Muscle of leg (tissue), 16 donors: ENCODE data around the gene CCNQ. TPM values are rescaled to one million over a fixed set of nuclear protein-coding genes. Genes with fewer than 3 reads are reported as not detected.

ENCODE experiments used
- DNase-seq: peaks from one replicate; pipeline ENCODE4 v3.0.0; 2013
- H3K27ac ChIP-seq: one replicate; pipeline ENCODE4 v1.5.1; 2013; ENCODE audit warnings: mild to moderate bottlenecking, low read length, control low read depth
- H3K27me3 ChIP-seq: one replicate; pipeline ENCODE4 v1.6.1; 2013; ENCODE audit warnings: low read length; ENCODE audit not compliant: control insufficient read depth, insufficient read depth
- H3K36me3 ChIP-seq: one replicate; pipeline ENCODE4 v1.6.1; 2013; ENCODE audit warnings: low read length; ENCODE audit not compliant: control insufficient read depth, insufficient read depth
- H3K4me1 ChIP-seq: one replicate; pipeline ENCODE4 v1.6.1; 2013; ENCODE audit warnings: low read length; ENCODE audit not compliant: control insufficient read depth, insufficient read depth
- H3K4me3 ChIP-seq: one replicate; pipeline ENCODE4 v1.5.1; 2013; ENCODE audit warnings: low read length, control low read depth
- H3K9me3 ChIP-seq: replicated peaks from 2 replicates; pipeline ENCODE4 v1.6.1; 2013; ENCODE audit warnings: low read depth, low read length; ENCODE audit not compliant: control insufficient read depth
- WGBS: methylation state at CpG from one replicate; pipeline ENCODE4 v1.1.5; 2013; ENCODE audit warnings: missing lambda C conversion rate; ENCODE audit not compliant: insufficient coverage; 5-methylcytosine and 5-hydroxymethylcytosine counted together
- long read RNA-seq, 11 donors: transcript quantifications; one replicate each; lab custom pipeline, GENCODE V29; 2026
- polyA plus RNA-seq, 8 donors: library from polyadenylated mRNA; unstranded; fragments of 120-200 nt; gene quantifications; one replicate each; pipeline versions ENCODE4 v1.2.1 to v1.2.3, GENCODE V29; 2013; ENCODE audit warnings: inconsistent platforms in 1 of 8, low replicate concordance in 1 of 8; ENCODE audit not compliant: insufficient read length in 8 of 8, insufficient read depth in 1 of 8
- total RNA-seq: library from RNA; stranded (reverse); fragments of 120-200 nt; gene quantifications from one replicate; pipeline ENCODE4 v1.2.4, GENCODE V29; 2013

The CCNQ gene
- total RNA-seq, result 14.1 TPM
- 10 to 100 TPM; 11.7 to 15.9 (median 13.2) TPM for polyA plus RNA-seq
- long read RNA-seq, donor 1, partial matches to known transcripts, result 0 of 2 reads
- long read RNA-seq, donor 1, other reads (novel, unspliced or antisense), result 0 of 2 reads
- long read RNA-seq, donor 2, partial matches to known transcripts, result 0 of 2 reads
- long read RNA-seq, donor 2, other reads (novel, unspliced or antisense), result 0 of 2 reads
- long read RNA-seq, donor 3, transcript CCNQ-202 (5 exons, 1,164 nt), result major isoform, 8 of 10 reads
- long read RNA-seq, donor 3, partial matches to known transcripts, result 0 of 10 reads
- long read RNA-seq, donor 3, other reads (novel, unspliced or antisense), result 0 of 10 reads
- long read RNA-seq, donor 4, partial matches to known transcripts, result 0 of 3 reads
- long read RNA-seq, donor 4, other reads (novel, unspliced or antisense), result 0 of 3 reads
- long read RNA-seq, donor 5, transcript CCNQ-202 (5 exons, 1,164 nt), result major isoform, 6 of 10 reads
- long read RNA-seq, donor 5, partial matches to known transcripts, result 0 of 10 reads
- long read RNA-seq, donor 5, other reads (novel, unspliced or antisense), result 0 of 10 reads
- long read RNA-seq, donor 6, transcript CCNQ-204 (5 exons, 1,306 nt), result minor isoform, 6 of 15 reads
- long read RNA-seq, donor 6, transcript CCNQ-202 (5 exons, 1,164 nt), result major isoform, 8 of 15 reads
- long read RNA-seq, donor 6, partial matches to known transcripts, result 0 of 15 reads
- long read RNA-seq, donor 6, other reads (novel, unspliced or antisense), result 0 of 15 reads
- long read RNA-seq, donor 7, partial matches to known transcripts, result 0 of 5 reads
- long read RNA-seq, donor 7, other reads (novel, unspliced or antisense), result 0 of 5 reads
- long read RNA-seq, donor 8, transcript CCNQ-204 (5 exons, 1,306 nt), result major isoform, 5 of 8 reads
- long read RNA-seq, donor 8, partial matches to known transcripts, result 0 of 8 reads
- long read RNA-seq, donor 8, other reads (novel, unspliced or antisense), result 0 of 8 reads
- long read RNA-seq, donor 9, transcript CCNQ-204 (5 exons, 1,306 nt), result major isoform, 6 of 8 reads
- long read RNA-seq, donor 9, partial matches to known transcripts, result 0 of 8 reads
- long read RNA-seq, donor 9, other reads (novel, unspliced or antisense), result 0 of 8 reads
- long read RNA-seq, donor 10, transcript CCNQ-202 (5 exons, 1,164 nt), result major isoform, 5 of 8 reads
- long read RNA-seq, donor 10, partial matches to known transcripts, result 0 of 8 reads
- long read RNA-seq, donor 10, other reads (novel, unspliced or antisense), result 0 of 8 reads
- long read RNA-seq, donor 11, partial matches to known transcripts, result 0 of 4 reads
- long read RNA-seq, donor 11, other reads (novel, unspliced or antisense), result 0 of 4 reads

- Histone ChIP-seq H3K36me3 (peaks cover 12% of the 10 kb centered on the region), H3K4me1 (peaks cover 12% of the 10 kb centered on the region), H3K27me3 (peaks cover 4% of the 10 kb centered on the region), H3K4me3 (peak within 1 kb of the TSS; percentile 65), H3K27ac (peak within 1 kb of the TSS; percentile 29), H3K9me3 (peaks cover 4% of the 10 kb centered on the region)
- WGBS, result 29% methylated on average over 56 of the region's 79 CpGs
- DNase-seq, result peak; percentile 21
Measured at GRCh38 chrX:153598541-153599191, at the start of gene CCNQ. Gene CCNQ, minus strand, starts transcription at chrX:153599139. Its CDS starts 66 bp downstream, at chrX:153599073.

- Histone ChIP-seq H3K4me3 (no peak overlapping the region), H3K4me1 (peaks cover 22% of the 10 kb centered on the region), H3K27ac (no peak overlapping the region), H3K27me3 (peaks cover 62% of the 10 kb centered on the region), H3K36me3 (no peaks in the 10 kb centered on the region), H3K9me3 (no peaks in the 10 kb centered on the region)
- no peak for DNase-seq
- 35% methylated on average over 78 of the region's 85 CpGs for WGBS
Measured at GRCh38 chrX:153647461-153648357, 48.8 kb upstream of the CCNQ start.

- Histone ChIP-seq H3K4me3 (no peak within 1 kb of the TSS), H3K9me3 (no peaks in the 10 kb centered on the region), H3K4me1 (peaks cover 24% of the 10 kb centered on the region), H3K27me3 (peaks cover 69% of the 10 kb centered on the region), H3K36me3 (no peaks in the 10 kb centered on the region), H3K27ac (no peak within 1 kb of the TSS)
- peak; percentile 33 for DNase-seq
- WGBS, result 34% methylated on average over 43 of the region's 53 CpGs
Measured at GRCh38 chrX:153646620-153647373, 47.9 kb upstream of the CCNQ start, which contains the start of gene DUSP9. Gene DUSP9, plus strand, starts transcription at chrX:153647203. Its CDS starts 751 bp downstream, at chrX:153647954.

- Histone ChIP-seq H3K27ac (no peak overlapping the region), H3K4me3 (no peak overlapping the region), H3K4me1 (peaks cover 32% of the 10 kb centered on the region), H3K9me3 (no peaks in the 10 kb centered on the region), H3K36me3 (no peaks in the 10 kb centered on the region), H3K27me3 (peaks cover 77% of the 10 kb centered on the region)
- WGBS, result 63% methylated on average over 7 of the region's 10 CpGs
- DNase-seq, result no peak
Measured at GRCh38 chrX:153645921-153646488, 47.1 kb upstream of the CCNQ start.

- Histone ChIP-seq H3K4me3 (no peak overlapping the region), H3K27ac (no peak overlapping the region), H3K9me3 (no peaks in the 10 kb centered on the region), H3K27me3 (peaks cover 80% of the 10 kb centered on the region), H3K36me3 (no peaks in the 10 kb centered on the region), H3K4me1 (peaks cover 40% of the 10 kb centered on the region)
- no peak for DNase-seq
- 64% methylated on average over 5 of the region's 6 CpGs for WGBS
Measured at GRCh38 chrX:153645151-153645550, 46.2 kb upstream of the CCNQ start.

- Histone ChIP-seq H3K36me3 (no peaks in the 10 kb centered on the region), H3K27me3 (peaks cover 83% of the 10 kb centered on the region), H3K4me3 (no peak overlapping the region), H3K4me1 (peaks cover 41% of the 10 kb centered on the region), H3K9me3 (no peaks in the 10 kb centered on the region), H3K27ac (no peak overlapping the region)
- no peak for DNase-seq
- 26% methylated on average over 31 of the region's 46 CpGs for whole genome bisulfite sequencing
Measured at GRCh38 chrX:153644356-153645125, 45.6 kb upstream of the CCNQ start.

GRCh38 chrX:153643431-153644351, 44.8 kb upstream of the CCNQ start:
- H3K36me3 ChIP-seq, result no peaks in the 10 kb centered on the region
- H3K27ac ChIP-seq, result no peak overlapping the region
- H3K9me3 ChIP-seq, result no peaks in the 10 kb centered on the region
- peaks cover 82% of the 10 kb centered on the region for H3K27me3 ChIP-seq
- peaks cover 41% of the 10 kb centered on the region for H3K4me1 ChIP-seq
- DNase-seq, result no peak
- no peak overlapping the region for H3K4me3 ChIP-seq
- 27% methylated on average over 64 of the region's 84 CpGs for WGBS
